GM19395 (cell line): ENCODE data around the gene COL6A2.
"Not testable (repeated sequence)": the region's sequence is repeated elsewhere in the genome, so short reads cannot be mapped to it uniquely, and the experiment has no call there.

Experiments used
- ATAC-seq: cut with Tn5 transposase; IDR thresholded peaks from one replicate; pipeline ENCODE4 v1.9.1; 2021; ENCODE audit warnings: mild to moderate bottlenecking, moderate library complexity; ENCODE audit not compliant: unreplicated experiment

The COL6A2 gene

GRCh38 chr21:46097336-46098293 is at the start of gene COL6A2:
Gene COL6A2, plus strand, starts transcription at chr21:46098112.
- ATAC-seq, result no peak

GRCh38 chr21:46048926-46049889 is 48.7 kb upstream of the COL6A2 start:
- ATAC-seq, result no peak

GRCh38 chr21:46049890-46050667 is 47.8 kb upstream of the COL6A2 start:
- no peak for ATAC-seq

- ATAC-seq, result no peak
These were observed 47.1 kb upstream of the COL6A2 start for GRCh38 chr21:46050668-46051378.

GRCh38 chr21:46051379-46051770 is 46.5 kb upstream of the COL6A2 start:
- no peak for ATAC-seq

GRCh38 chr21:46051821-46052675 is 45.9 kb upstream of the COL6A2 start:
- no peak for ATAC-seq

GRCh38 chr21:46052703-46053651 is 44.9 kb upstream of the COL6A2 start:
- ATAC-seq, result no peak

- ATAC-seq, result no peak
These were observed 43.9 kb upstream of the COL6A2 start for GRCh38 chr21:46054031-46054430.

GRCh38 chr21:46054451-46054881 is 43.4 kb upstream of the COL6A2 start:
- ATAC-seq, result no peak

GRCh38 chr21:46055863-46056281 is 42.0 kb upstream of the COL6A2 start:
- no peak for ATAC-seq

- no peak for ATAC-seq
These were observed 41.4 kb upstream of the COL6A2 start for GRCh38 chr21:46056450-46056903.

GRCh38 chr21:46057111-46057709 is 40.7 kb upstream of the COL6A2 start:
- ATAC-seq, result no peak

GRCh38 chr21:46057710-46058241 is 40.1 kb upstream of the COL6A2 start:
- ATAC-seq, result no peak

- ATAC-seq, result no peak
These were observed 39.3 kb upstream of the COL6A2 start for GRCh38 chr21:46058431-46059145.

- no peak for ATAC-seq
These were observed 38.7 kb upstream of the COL6A2 start for GRCh38 chr21:46059195-46059594.

GRCh38 chr21:46059711-46060455 is 38.0 kb upstream of the COL6A2 start:
- not testable (repeated sequence) for ATAC-seq
